Stomach (tissue), 9 donors: ENCODE data around the gene HORMAD2. TPM values are rescaled to one million over a fixed set of nuclear protein-coding genes. Genes with fewer than 3 reads are reported as not detected.

Experiments used
- DNase-seq, 2 donors: peaks; one replicate each; pipeline versions ENCODE4 v3.0.0 to v3.0.0-alpha.2; 2013 to 2019
- H3K27ac ChIP-seq, 5 donors: fragments of 200-600 bp in 4 of 5; sonication (generic) in 4 of 5; one replicate each; pipeline ENCODE4 v1.5.1; 2013 to 2019; ENCODE audit warnings: mild to moderate bottlenecking in 1 of 5, moderate library complexity in 1 of 5
- H3K27me3 ChIP-seq, 3 donors: fragments of 200-600 bp; sonication (generic); one replicate each; pipeline ENCODE4 v1.5.1; 2017 to 2019; ENCODE audit warnings: mixed run types in 1 of 3
- H3K36me3 ChIP-seq, 4 donors: fragments of 200-600 bp; sonication (generic); 1 replicate in 3 of 4; 2 replicates in 1 of 4; pipeline ENCODE4 v1.5.1; 2016 to 2019
- H3K4me1 ChIP-seq, 4 donors: fragments of 200-600 bp; sonication (generic); one replicate each; pipeline ENCODE4 v1.5.1; 2016 to 2019
- H3K4me3 ChIP-seq, 4 donors: fragments of 200-600 bp; sonication (generic) in 3 of 4; one replicate each; pipeline ENCODE4 v1.5.1; 2016 to 2019; ENCODE audit warnings: mild to moderate bottlenecking in 1 of 4
- H3K9me3 ChIP-seq, 4 donors: fragments of 200-600 bp; sonication (generic); one replicate each; pipeline ENCODE4 v1.5.1; 2016 to 2019
- CTCF ChIP-seq, 7 experiments: fragments of 450-650 bp in 4 of 7; fragments of 200-600 bp in 3 of 7; sonication (generic) in 3 of 7; IDR thresholded peaks; one replicate each; pipeline ENCODE4 v1.5.1; 2016 to 2019; ENCODE audit warnings: antibody characterized with exemption in 7 of 7, control low read depth in 2 of 7, mild to moderate bottlenecking in 1 of 7
- EP300 ChIP-seq: sonication (generic); formaldehyde crosslinking; IDR thresholded peaks from one replicate; pipeline ENCODE4 v1.6.1; 2017; ENCODE audit warnings: antibody characterized with exemption
- POLR2A ChIP-seq, 4 donors: fragments of 450-650 bp; IDR thresholded peaks; one replicate each; pipeline ENCODE4 v1.6.1; 2016; ENCODE audit warnings: antibody characterized with exemption in 4 of 4, control low read depth in 2 of 4, mild to moderate bottlenecking in 1 of 4, moderate library complexity in 1 of 4
- POLR2AphosphoS5 ChIP-seq, 3 donors: sonication (generic); formaldehyde crosslinking; IDR thresholded peaks; one replicate each; pipeline ENCODE4 v1.6.1; 2016; ENCODE audit warnings: antibody characterized with exemption in 3 of 3
- WGBS, 5 donors: extraction: QIAGEN DNeasy Blood & Tissue Kit in 3 of 5; methylation state at CpG; one replicate each; pipeline versions ENCODE4 v1.1.5 to v1.1.7; 2013 to 2018; 5-methylcytosine and 5-hydroxymethylcytosine counted together
- intact Hi-C: fragments of 100-400 bp; cut with DNase I; formaldehyde crosslinking; loops from one replicate; pipeline ENCODE4 v1.15.1; 2023; ENCODE audit warnings: low total_unique reads
- polyA plus RNA-seq, 3 donors: library from polyadenylated mRNA; stranded (reverse); fragments of 200-250 nt; gene quantifications; one replicate each; pipeline ENCODE4 v1.2.3, GENCODE V29; 2013
- total RNA-seq, 5 donors: library from RNA; depleted of rRNA; stranded (reverse); fragments of >200 nt; gene quantifications; one replicate each; pipeline versions ENCODE4 v1.1.0 to v1.2.3, GENCODE V29; 2014 to 2016
- donor health status: healthy with polysubstance abuse.
- donor health status: Bipolar disorder and iron deficiency.
- donor health status: healthy.

The HORMAD2 gene
- total and polyA plus RNA-seq, 8 donors: not detected

GRCh38 chr22:30209642-30210041 lies 129.4 kb downstream of the HORMAD2 start:
- no peak for TF ChIP-seq CTCF (IDR thresholded peaks at IDR 0.05)
- TF ChIP-seq POLR2AphosphoS5 (IDR thresholded peaks at IDR 0.05): no peak
- TF ChIP-seq EP300: no peak
- TF ChIP-seq POLR2A (IDR thresholded peaks at IDR 0.05): no peak
- intact Hi-C loops: no loop called here
- no peaks in the 10 kb centered on the region for H3K27me3 ChIP-seq
- H3K27ac ChIP-seq: peak overlapping the region; percentile 71 to 81 (median 79)
- H3K9me3 ChIP-seq: no peaks in the 10 kb centered on the region
- no peaks in the 10 kb centered on the region for H3K36me3 ChIP-seq
- no peak overlapping the region for H3K4me3 ChIP-seq
- 94 to 98% (median 96%) methylated on average over 6 of the region's 6 CpGs for WGBS, 5 donors
- H3K4me1 ChIP-seq: peaks cover 32 to 89% (median 41%) of the 10 kb centered on the region in 4 donors
- DNase-seq: no peak

GRCh38 chr22:30210235-30210909 lies 130.1 kb downstream of the HORMAD2 start:
- 40 to 76% (median 54%) methylated on average over 12 to 19 of the region's 19 CpGs for WGBS, 5 donors
- peak overlapping the region; percentile 52 to 81 (median 79) for H3K27ac ChIP-seq
- no peaks in the 10 kb centered on the region for H3K36me3 ChIP-seq
- H3K27me3 ChIP-seq: no peaks in the 10 kb centered on the region
- peaks cover 25 to 82% (median 35%) of the 10 kb centered on the region in 4 donors for H3K4me1 ChIP-seq
- peak; percentile 70 to 81 for DNase-seq
- intact Hi-C loops: no loop called here
- no peaks in the 10 kb centered on the region for H3K9me3 ChIP-seq
- TF ChIP-seq CTCF (IDR thresholded peaks at IDR 0.05): no peak
- TF ChIP-seq POLR2AphosphoS5 (IDR thresholded peaks at IDR 0.05): peak in 2 of 3 donors; percentile 13 to 46
- no peak overlapping the region for H3K4me3 ChIP-seq

- 92 to 95% (median 93%) methylated on average over 18 of the region's 18 CpGs for WGBS, 5 donors
- Histone ChIP-seq H3K27me3 (no peaks in the 10 kb centered on the region), H3K9me3 (no peaks in the 10 kb centered on the region), H3K4me3 (no peak overlapping the region), H3K36me3 (no peaks in the 10 kb centered on the region), H3K27ac (peak overlapping the region in 4 of 5 donors; percentile 79 to 81 (median 80)), H3K4me1 (peaks cover 24 to 75% (median 27%) of the 10 kb centered on the region in 4 donors)
- TF ChIP-seq POLR2AphosphoS5 (IDR thresholded peaks at IDR 0.05): no peak
- DNase-seq: no peak
- intact Hi-C loops: no loop called here
These were observed 131.0 kb downstream of the HORMAD2 start for GRCh38 chr22:30211124-30211820.

GRCh38 chr22:30212363-30212995 lies 132.2 kb downstream of the HORMAD2 start:
- 31 to 48% (median 36%) methylated on average over 5 of the region's 5 CpGs for WGBS, 5 donors
- Histone ChIP-seq H3K4me1 (peaks cover 24 to 63% (median 26%) of the 10 kb centered on the region in 4 donors), H3K4me3 (no peak overlapping the region), H3K27me3 (no peaks in the 10 kb centered on the region), H3K9me3 (no peaks in the 10 kb centered on the region), H3K36me3 (no peaks in the 10 kb centered on the region), H3K27ac (peak overlapping the region; percentile 51 to 76 (median 72))
- TF ChIP-seq EP300 (no peak), POLR2AphosphoS5 (IDR thresholded peaks at IDR 0.05) (peak in 2 of 3 donors; percentile 57 to 90)
- DNase-seq: peak; percentile 79 to 87
- intact Hi-C loops: no loop called here

- no peaks in the 10 kb centered on the region for H3K9me3 ChIP-seq
- no peaks in the 10 kb centered on the region for H3K27me3 ChIP-seq
- TF ChIP-seq EP300 (no peak), CTCF (IDR thresholded peaks at IDR 0.05) (no peak), POLR2AphosphoS5 (IDR thresholded peaks at IDR 0.05) (no peak), POLR2A (IDR thresholded peaks at IDR 0.05) (no peak)
- no peak overlapping the region for H3K4me3 ChIP-seq
- peaks cover 24 to 59% (median 26%) of the 10 kb centered on the region in 4 donors for H3K4me1 ChIP-seq
- WGBS, 5 donors: 64 to 70% (median 66%) methylated on average over 8 of the region's 8 CpGs
- peak overlapping the region; percentile 28 to 76 (median 51) for H3K27ac ChIP-seq
- no peaks in the 10 kb centered on the region for H3K36me3 ChIP-seq
- intact Hi-C loops: no loop called here
- DNase-seq: no peak
These were observed 132.8 kb downstream of the HORMAD2 start for GRCh38 chr22:30212996-30213441.
